Measurements from ENCODE around the gene SRC. TPM values are rescaled to one million over a fixed set of nuclear protein-coding genes. Genes with fewer than 3 reads are reported as not detected.

SRC gene
- total RNA-seq: 5.0 TPM
- long read RNA-seq: 0 reads

DNA sequence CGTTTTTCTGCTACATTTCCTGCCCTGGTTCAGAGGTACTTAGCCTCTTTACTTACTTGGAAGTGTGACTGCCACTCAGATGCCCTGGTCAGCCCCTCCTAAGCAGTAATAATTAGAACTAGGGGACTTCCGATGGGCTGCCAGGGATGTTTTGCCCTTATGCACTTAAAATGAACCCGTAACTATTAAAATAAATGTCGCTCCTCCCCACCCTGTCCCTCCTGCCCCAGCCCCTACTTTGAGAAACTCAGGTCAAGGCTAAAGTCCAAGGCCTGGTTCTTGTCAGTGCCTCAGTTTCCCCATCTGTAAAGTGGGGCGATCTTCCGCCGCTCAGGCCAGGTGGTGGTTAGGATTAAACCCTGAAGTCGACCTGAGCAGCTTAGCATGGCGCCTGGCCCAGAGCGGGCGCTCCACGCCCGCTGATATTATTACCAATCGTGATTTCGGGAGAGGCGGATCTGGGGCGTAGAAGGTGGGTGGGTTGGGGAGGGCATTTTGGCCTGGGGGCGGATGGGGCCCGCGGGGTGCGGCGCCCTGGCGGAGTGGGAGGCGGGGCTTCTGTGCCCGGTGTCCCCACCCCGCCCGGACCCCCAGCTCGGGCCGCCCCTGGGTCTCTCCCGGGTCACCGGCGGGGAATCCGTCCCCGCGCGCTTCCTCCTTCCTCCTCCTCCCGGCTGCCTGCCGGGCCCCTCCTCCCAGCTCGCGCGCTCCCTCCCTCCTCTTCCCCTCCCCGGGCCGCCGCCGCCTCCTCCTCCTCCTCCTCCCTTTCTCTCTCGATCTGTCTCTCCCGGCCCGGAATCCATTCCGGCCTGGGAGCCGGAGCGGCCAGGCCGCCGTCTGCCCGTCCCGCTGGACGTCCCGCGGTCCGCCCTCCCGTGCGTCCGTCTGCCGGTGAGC, at the start of gene SRC:
Gene SRC (plus strand): TSS at position 802 of the 897 bp plus-strand sequence. CDS start 38,014 bp downstream, outside the sequence.
- intact Hi-C loops (cut with DNase I): no loop called here
- DNase-seq (ENCODE audit: low spot score): peak; percentile 86

DNA sequence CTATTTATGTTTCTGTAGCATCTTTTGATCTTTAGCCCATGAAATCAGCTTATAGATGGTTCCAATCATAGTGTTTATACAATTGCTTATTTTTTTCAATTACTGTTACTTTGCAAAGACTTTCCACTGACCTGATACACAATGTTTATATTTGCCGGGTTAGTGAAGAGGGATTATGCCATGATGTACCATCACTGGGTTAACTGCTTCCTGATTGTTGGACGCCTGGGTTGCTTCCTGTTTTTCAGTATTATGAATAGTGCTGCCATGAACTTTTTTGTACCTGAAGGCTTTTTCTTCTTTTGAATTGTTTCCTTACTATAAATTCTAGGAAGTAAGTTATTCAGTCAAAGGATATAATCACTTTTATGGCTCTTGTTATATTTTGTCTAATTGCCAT, 49.6 kb upstream of the SRC start:
- intact Hi-C loops (cut with DNase I): no loop called here

DNA sequence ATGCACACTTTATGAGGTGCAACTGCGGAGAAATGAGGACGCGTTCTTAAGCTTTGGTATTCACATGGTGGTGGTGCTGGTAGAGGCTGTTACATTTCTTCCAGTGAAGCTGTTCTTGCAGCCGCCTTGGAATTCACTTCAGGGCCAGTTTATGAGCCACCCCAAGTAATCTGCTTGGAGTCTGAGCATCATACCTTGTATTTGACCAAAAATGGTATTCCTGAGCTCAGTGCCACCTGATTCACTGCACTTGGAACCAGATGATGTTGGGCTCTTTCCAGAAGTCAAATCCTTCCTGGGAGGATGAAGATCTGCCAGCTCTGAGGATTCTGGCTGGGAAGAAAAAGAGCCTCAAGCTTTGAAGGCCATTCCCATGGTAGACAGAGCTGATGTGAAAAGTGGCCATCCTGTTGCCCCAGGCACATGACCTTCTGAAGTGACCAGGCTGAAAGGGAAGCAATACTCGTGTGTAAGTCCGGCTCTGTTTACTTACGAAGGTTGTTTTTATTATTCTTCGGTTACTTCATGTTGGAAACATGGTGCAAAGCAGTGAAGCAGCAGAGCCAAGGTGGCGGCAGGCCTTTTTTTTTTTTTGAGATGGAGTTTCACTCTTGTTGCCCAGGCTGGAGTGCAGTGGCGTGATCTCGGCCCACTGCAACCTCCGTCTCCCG, 48.7 kb upstream of the SRC start:
- DNase-seq (ENCODE audit: low spot score): peak; percentile 17
- intact Hi-C loops (cut with DNase I): no loop called here

More for the DNA sequence above, 49.6 kb upstream of the SRC start:
- DNase-seq (ENCODE audit: low spot score): no peak

DNA sequence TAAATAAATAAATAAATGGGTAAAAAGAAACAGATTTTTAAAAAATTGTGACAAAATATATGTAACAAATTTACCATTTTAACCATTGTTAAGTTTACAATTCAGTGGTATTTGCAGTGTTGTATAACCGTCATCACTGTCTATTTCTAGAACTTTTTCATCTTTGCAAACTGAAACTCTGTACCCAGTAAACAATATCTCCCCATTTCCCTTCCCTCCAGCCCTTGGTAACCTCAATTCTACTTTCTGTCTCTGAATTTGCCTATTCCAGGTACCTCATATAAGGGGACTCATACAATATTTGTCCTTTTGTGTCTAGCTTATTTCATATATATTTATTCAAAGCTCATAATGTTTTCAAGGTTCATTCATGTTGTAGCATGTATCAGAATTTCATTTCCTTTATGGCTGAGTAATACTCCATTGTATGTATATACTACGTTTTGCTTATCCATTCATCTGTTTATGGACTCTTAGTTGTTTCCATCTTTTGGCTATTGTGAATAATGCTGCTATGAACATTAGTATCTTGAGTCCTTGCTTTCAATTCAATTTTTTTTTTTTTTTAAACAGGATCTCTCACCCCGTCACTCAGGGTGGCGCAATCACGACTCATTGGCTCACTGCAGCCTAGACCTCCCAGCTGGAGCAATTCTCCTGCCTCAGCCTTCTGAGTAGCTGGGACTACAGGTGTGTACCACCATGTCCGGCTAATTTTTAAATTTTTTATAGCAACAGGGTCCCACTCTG, 47.6 kb upstream of the SRC start:
- no peak for DNase-seq (ENCODE audit: low spot score)
- intact Hi-C loops (cut with DNase I): no loop called here

DNA sequence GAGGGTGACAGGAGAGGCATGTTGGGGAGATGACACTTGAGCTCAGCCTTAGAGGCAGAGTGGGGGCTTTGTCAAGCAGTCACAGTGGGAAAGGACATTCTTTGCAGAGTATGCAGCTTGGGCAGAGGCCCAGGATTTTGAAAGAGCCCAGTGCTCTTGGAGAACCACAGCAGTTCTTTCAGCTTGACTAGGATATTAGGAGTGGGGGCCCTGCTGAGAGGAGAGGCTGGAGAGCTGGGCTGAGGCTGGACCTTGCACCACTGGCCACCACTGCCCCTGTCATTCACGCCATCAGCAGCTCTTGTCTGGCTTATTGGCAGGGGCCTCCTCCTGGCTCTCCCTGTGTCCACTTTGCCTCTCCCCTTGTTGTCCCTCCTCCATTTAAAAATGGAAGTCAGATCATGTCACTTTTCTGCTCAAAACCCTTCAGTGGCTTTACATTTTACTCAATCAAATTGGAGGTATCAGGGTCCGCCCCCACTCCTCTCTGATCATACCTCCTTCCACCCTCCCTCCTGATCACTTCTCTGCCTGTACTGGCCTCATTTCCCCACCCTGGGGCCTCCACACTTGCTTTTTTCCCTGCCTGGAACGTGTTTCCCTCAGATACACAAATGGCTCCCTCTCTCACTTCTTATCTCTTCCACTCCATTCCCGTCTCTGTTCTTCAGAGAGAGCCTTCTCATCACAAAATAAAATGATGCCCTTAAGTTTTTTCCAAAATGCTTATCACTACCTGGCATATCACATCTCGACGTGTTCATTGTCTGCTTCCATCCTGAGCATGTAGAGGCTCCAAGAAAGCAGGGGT, 46.0 kb upstream of the SRC start:
- intact Hi-C loops (cut with DNase I): no loop called here

DNA sequence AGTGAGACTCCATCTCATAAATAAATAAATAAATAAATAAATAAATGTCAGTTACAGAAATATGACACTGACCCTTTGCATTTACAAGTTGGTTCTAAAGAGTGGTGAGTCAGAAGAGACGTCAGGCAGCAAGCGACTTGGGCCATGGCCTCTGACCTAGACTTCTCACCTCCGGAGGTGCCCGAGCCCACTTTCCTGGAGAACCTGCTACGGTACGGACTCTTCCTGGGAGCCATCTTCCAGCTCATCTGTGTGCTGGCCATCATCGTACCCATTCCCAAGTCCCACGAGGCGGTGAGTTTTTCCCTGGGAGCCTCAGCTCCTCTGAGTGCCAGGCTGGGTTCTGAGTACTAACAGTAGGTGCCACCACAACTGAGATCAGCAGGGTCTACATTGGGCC, 44.8 kb upstream of the SRC start:
- intact Hi-C loops (cut with DNase I): no loop called here
- DNase-seq (ENCODE audit: low spot score): no peak

More for the DNA sequence above, 46.0 kb upstream of the SRC start:
- peak; percentile 9 for DNase-seq (ENCODE audit: low spot score)

DNA sequence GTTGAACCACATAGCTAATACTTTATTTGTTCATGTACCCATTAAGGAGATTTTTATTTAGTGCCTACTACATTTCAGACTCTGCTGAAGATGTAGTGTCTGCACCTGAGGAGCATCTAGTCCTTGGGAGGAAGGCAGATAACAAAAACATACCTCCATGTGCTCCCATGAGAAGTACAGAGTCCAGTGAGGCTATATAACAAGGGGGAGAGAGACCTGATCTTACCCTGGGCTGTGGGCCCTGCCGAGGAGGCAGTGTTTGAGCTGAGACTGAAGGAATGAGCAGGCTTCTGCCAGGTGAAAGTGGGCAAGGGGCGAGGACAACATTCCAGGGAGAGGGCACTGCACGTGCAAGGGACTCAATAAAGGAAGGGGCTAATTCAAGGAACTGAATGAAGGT, 44.4 kb upstream of the SRC start:
- DNase-seq (ENCODE audit: low spot score): no peak
- intact Hi-C loops (cut with DNase I): no loop called here

DNA sequence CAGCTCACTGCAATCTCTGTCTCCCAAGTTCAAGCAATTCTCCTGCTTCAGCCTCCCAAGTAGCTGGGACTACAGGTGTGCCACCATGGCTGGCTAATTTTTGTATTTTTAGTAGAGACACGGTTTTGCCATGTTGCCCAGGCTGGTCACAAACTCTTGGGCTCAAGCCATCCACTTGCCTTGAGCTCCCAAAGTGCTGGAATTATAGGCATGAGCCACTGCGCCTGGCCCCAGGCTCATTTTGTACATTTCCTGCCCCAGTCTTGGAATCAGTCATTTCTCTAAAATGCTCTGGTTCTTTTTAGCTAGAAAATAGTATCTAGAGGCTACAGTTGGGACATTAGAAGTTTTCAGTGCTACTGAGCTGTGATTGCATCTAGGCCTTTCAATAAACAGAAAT, 43.0 kb upstream of the SRC start:
- intact Hi-C loops (cut with DNase I): no loop called here
- DNase-seq (ENCODE audit: low spot score): no peak

DNA sequence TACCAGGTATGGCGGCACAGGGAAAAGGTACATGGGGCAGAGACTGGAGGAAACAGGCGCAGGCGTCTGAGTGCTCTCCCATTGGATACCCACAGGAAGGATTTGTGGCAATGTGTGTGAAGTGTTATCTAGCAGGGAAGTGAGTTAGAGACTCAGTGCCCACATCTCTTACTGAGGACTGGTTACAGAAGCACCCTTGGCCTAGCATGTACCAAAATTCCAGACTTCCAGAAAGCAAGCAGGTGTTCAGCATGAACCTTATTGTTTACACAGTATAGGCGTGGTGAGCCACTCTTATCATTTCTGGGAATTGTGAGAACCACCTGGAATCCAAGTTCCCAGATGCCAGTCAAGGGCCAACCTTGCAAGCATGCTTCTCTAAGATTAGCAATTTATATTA, 42.3 kb upstream of the SRC start:
- no peak for DNase-seq (ENCODE audit: low spot score)
- intact Hi-C loops (cut with DNase I): no loop called here

DNA sequence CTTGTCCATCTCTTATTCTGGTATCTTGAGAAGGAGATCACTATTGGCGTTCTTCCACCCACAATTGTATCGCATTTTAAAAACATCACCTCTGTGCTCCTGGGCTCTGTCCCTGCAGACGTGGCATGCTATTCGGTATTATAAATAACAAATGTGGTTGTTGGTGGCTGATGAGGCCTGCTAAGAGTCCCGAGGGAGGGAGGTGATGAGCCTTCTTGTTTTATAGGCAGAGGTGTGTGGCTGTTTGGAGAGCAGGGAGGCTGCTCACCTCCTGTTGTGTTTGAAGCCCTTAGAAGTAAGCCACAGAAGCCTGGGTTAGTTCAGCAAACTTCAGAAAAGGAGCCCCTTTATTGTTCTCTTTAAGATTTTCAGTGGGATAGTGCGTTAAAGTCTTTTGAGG, 40.9 kb upstream of the SRC start:
- intact Hi-C loops (cut with DNase I): no loop called here
- DNase-seq (ENCODE audit: low spot score): peak; percentile 31

DNA sequence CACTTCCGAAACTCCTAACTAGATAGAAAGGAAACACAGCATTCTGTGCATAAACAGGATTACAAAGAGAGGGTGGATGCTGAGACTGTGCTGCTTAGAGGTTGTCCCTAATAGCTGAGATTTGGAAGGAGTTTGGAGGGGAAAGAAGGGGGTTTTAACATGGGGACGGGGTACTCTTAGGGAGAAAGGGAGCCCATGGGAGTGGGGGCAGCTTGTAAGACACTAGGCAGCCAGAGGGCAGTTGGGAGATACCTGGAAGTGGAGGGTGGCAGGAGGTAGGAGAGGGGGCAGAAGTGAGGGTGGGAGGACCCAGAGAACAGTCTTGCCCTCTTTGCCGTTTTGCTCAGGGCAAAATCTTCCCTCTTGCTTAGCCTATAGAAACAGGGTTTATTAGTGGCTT, 40.1 kb upstream of the SRC start:
- peak; percentile 43 for DNase-seq (ENCODE audit: low spot score)
- intact Hi-C loops (cut with DNase I): no loop called here

DNA sequence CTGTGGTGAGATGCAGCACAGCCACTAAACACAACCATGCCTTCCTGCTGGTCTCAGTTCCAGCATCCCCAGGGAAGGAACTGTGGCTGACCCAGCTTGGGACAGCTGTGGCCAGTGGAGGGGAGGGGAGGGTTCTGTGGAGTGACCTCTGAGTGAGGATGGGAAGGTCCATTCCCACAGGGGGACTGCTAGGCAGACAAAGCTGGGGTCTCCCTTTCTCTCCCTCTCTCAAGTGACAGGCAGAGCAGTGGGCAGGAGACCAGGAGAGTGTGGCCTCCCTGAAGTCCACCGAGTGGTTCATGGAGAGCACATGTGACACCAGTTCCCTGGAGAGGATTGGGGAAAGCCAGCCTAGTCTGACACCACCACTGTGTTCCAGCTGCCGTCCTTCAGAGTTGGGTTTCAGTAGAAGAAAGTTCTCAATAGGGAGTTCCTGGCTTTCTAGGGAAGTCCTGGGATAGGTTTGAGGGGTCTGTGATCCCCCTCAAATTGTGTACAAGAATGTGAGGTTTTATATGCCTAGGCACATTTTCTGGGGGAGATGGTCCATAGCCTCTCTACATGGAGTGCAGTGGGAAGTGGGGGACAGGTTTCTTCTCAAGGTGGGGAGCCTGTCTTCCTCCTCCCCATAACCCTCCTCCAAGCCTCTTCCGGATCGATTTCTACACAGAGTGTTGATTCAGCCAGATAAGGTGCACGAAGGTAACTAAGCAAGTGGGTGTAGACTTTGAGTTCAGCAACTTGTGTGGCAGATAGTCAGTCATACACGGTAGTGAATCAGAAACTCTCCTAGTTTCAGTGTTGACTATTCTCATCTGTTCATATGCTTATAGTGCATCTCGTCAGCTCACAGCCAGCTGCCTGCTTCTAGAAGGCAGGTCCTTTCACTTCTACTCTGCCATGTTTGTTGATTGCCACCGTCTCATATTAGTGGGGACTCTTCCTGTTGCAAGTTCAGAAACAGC, 37.6 kb upstream of the SRC start:
- DNase-seq (ENCODE audit: low spot score): peak; percentile 41
- intact Hi-C loops (cut with DNase I): no loop called here

DNA sequence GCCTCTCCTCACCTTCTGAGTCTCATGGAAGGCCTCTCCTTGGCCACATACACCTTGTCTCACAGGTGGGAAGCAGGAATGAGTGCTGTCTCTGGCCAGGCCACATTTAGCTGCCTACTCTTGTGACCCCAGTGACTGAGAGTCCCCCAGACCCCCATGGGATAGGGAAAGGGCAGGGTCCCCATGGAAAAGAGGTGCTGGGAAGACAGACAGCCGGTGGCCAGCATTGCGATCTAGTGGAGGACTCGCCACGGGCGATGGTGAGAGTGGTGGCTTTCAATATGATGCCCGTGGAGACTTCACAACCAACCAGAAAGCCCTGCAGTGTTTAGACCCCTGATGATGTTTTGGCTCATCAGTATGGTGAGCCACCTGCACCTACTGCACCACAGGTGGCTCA, 36.6 kb upstream of the SRC start:
- DNase-seq (ENCODE audit: low spot score): peak; percentile 41

DNA sequence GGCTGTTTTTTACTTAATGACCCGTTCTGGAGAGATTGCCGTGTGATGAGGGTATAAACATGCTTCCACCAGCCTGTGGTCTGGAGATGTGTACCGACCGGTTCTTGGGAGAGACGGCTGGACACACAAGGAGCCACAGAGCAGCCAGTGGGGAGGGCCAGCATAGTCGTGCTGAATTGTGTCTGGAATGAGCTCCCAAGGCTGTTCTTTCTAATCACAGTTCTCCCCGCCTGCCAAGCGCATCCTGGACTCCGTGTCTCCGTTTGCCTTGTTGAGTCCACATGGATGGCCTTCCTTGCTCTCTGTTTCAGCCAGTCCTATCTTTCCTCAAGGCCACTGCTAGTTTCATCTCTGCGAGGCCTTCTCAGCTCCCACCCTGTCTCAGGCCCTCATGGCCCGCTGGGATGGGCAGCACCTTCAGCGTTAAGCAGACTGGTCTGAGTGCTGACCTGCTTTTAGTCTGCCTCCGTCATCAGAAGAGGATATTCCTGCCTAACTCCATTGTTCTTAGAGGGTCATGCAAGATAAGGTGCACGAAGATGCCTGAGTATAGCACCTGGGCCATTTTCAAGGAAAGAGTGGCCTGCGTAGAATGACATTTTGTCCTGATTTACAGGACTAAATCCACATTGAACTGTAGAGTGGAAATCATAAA, 35.9 kb upstream of the SRC start:
- DNase-seq (ENCODE audit: low spot score): peak; percentile 71

More for the DNA sequence above, 36.6 kb upstream of the SRC start:
- intact Hi-C loops (cut with DNase I): no loop called here

DNA sequence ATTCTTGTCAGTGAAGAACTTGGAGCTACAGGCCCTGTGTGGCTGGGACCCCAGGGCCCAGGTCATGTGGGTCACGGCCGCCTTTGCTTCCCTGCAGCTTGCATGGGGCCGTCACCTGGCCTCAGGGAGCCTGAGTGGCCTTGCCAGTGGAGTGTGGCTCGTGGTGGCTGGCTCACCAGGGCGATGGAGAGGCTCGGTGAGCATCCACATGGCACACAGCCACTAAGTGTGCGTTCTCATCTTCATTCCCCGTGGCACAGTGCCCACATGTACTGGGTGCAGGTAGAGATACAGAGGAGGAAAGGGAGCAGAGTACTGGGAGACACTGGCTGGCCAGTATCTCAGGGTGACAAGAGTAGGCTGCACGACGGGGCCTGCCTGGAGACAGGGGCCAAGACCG, 35.0 kb upstream of the SRC start:
- peak; percentile 71 for DNase-seq (ENCODE audit: low spot score)
- intact Hi-C loops (cut with DNase I): no loop called here

More for the DNA sequence above, 35.9 kb upstream of the SRC start:
- intact Hi-C loops (cut with DNase I): no loop called here

DNA sequence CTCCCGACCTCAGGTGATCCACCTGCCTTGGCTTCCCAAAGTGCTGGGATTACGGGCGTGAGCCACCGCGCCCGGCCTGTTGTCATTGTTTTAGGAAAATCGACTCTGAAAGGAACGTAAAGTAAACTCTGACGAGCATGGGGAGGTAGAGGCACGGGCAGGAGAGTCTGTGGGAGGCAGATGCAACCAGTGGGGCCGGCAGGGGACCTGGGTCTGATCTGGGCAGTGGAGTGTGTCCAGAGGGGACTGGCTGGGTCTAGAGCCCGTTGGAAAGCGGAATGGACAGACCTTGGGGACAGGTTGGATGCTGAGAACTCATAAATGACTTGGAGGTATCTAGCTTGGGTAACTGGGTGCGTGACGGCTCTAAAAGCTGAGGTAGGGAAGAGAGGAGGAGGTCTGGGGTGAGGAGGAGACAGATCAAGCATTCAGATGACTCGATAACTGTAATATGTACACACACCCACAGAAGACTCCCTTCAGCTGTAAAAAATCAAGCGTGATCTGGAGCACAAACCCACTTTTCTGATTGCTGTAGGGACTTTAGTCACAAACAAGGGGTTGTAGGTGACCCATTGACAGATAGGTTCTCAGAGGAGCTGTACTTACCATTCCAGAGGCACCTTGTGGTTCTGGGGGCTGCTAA, 34.1 kb upstream of the SRC start:
- intact Hi-C loops (cut with DNase I): no loop called here
- peak; percentile 50 for DNase-seq (ENCODE audit: low spot score)

DNA sequence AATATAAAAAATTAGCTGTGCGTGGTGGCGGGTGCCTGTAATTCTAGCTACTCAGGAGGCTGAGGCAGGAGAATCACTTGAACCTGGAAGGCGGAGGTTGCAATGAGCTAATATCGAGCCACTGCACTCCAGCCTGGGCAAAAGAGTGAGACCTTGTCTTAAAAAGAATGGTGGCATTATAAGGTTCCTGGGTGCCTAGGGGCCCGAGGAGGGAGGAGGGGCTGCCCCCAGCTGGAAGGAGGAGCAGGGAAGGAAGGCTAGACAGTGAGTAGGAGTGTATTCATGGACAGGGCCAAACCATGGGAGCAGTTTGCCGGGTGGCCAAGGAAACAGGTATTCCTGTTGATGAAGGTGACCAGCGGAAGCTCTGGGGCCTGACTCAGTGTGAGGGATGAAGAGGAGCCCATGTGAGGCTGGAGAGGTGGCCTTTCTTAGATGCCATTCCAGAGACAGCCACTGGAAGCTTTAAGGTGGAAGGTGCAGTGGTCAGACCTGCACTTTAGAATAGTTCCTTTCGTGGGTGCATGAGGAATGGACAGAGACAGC, 32.3 kb upstream of the SRC start:
- peak; percentile 56 for DNase-seq (ENCODE audit: low spot score)
- intact Hi-C loops (cut with DNase I): no loop called here
